ENCODE measurements around the gene ATRN. TPM values are rescaled to one million over a fixed set of nuclear protein-coding genes. Genes with fewer than 3 reads are reported as not detected.

ATRN gene
- total and polyA plus RNA-seq, 2 donors (not counting 3 experiments of a cell fraction or from before 2014, with no cell fraction given): 32.3 to 33.1 TPM

DNA sequence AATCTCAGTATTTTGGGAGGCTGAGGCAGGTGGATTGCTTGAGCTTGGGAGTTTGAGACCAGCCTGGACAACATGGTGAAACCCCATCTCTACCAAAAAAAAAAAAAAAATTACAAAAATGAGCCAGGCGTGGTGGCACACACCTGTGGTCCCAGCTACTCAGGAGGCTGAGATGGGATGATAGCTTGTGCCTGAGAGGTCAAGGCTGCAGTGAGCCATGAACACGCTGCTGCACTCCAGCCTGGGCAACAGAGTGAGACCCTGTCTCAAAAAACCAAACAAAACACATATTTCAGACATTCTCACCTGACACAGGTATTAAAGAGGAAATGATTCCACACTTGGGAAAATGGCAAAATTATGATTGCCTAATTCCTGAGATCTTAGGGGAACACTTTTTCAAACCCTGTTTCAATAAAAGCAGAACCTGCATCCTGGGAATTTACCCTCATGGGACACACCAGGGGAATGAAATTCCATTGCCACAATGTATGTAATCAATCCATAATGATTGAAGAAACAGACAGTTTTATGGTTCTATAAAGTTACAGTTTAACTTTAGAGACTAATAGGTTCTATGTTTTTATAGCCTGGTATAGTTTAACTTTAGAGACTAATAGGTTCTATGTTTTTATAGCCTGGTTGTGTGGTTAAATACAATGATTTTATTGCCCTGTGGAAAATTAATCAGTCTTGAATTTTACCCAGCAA is 33.8 kb upstream of the ATRN start:
- no peak for DNase-seq (ENCODE audit: low read depth, low spot score)
- intact Hi-C loops (cut with micrococcal nuclease): no loop called here
- TF ChIP-seq JUN (IDR thresholded peaks at IDR 0.05; ENCODE audit: borderline replicate concordance, insufficient read depth, insufficient read length, low read depth) (no peak), POLR2A (IDR thresholded peaks at IDR 0.05; ENCODE audit: low read depth, low read length) (no peak), MYC (IDR thresholded peaks at IDR 0.05; ENCODE audit: low read depth, low read length) (no peak), EZH2 (IDR thresholded peaks at IDR 0.05; ENCODE audit: borderline replicate concordance, low read depth, low read length, severe bottlenecking) (no peak), GATA2 (IDR thresholded peaks at IDR 0.05; ENCODE audit: insufficient read depth, insufficient read length, low read depth, low read length) (no peak), POLR2AphosphoS5 (IDR thresholded peaks at IDR 0.05; ENCODE audit: insufficient read depth, low read depth, low read length) (no peak)
- TF ChIP-seq, protein P1, sequence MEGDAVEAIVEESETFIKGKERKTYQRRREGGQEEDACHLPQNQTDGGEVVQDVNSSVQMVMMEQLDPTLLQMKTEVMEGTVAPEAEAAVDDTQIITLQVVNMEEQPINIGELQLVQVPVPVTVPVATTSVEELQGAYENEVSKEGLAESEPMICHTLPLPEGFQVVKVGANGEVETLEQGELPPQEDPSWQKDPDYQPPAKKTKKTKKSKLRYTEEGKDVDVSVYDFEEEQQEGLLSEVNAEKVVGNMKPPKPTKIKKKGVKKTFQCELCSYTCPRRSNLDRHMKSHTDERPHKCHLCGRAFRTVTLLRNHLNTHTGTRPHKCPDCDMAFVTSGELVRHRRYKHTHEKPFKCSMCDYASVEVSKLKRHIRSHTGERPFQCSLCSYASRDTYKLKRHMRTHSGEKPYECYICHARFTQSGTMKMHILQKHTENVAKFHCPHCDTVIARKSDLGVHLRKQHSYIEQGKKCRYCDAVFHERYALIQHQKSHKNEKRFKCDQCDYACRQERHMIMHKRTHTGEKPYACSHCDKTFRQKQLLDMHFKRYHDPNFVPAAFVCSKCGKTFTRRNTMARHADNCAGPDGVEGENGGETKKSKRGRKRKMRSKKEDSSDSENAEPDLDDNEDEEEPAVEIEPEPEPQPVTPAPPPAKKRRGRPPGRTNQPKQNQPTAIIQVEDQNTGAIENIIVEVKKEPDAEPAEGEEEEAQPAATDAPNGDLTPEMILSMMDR (IDR thresholded peaks at IDR 0.05; ENCODE audit: extremely low read depth in 1 of 2, insufficient read depth in 1 of 2, low read depth in 1 of 2, low read length in 2 of 2): no peak
- TF ChIP-seq, protein P2, sequence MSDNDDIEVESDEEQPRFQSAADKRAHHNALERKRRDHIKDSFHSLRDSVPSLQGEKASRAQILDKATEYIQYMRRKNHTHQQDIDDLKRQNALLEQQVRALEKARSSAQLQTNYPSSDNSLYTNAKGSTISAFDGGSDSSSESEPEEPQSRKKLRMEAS (IDR thresholded peaks at IDR 0.05; ENCODE audit: insufficient read depth, insufficient read length): no peak
- H3K36me3 ChIP-seq (ENCODE audit: control insufficient read depth in 2 of 2, extremely low read depth in 1 of 2, insufficient read depth in 2 of 2, low read length in 2 of 2): no peaks in the 10 kb centered on the region
- H3K9me3 ChIP-seq (replicated peaks; ENCODE audit: control insufficient read depth, insufficient read depth, low read length): no peaks in the 10 kb centered on the region
- no peak overlapping the region for H3K27ac ChIP-seq (ENCODE audit: insufficient read depth, low read depth, low read length)
- no peak overlapping the region for H3K9ac ChIP-seq (replicated peaks; ENCODE audit: extremely low read depth, insufficient read depth, low read length)
- no peaks in the 10 kb centered on the region for H3K4me1 ChIP-seq (ENCODE audit: control insufficient read depth, extremely low read depth, insufficient read depth, low read length)
- no peaks in the 10 kb centered on the region for H3K9me1 ChIP-seq (replicated peaks; ENCODE audit: control insufficient read depth, extremely low read depth, insufficient read depth, low read length)
- no peak overlapping the region for H3K4me2 ChIP-seq (ENCODE audit: insufficient read depth, low read length)
- ChIA-PET CTCF (no interaction called here), POLR2A (no interaction called here)
- H3K4me3 ChIP-seq (replicated peaks in 1 of 3; ENCODE audit: insufficient read depth in 1 of 3, low read depth in 1 of 3, low read length in 3 of 3): no peak overlapping the region
- H2AFZ ChIP-seq (ENCODE audit: low read depth, low read length): no peak overlapping the region
- no peaks in the 10 kb centered on the region for H3K79me2 ChIP-seq (ENCODE audit: control insufficient read depth, insufficient read depth, low read length)
- no TSS peak for BruUV-seq (replicated peaks)
- H4K20me1 ChIP-seq (replicated peaks; ENCODE audit: control insufficient read depth, extremely low read depth, insufficient read depth, low read length): no peaks in the 10 kb centered on the region
- peak; percentile 4 for FAIRE-seq
- peaks cover 3 to 5% of the 10 kb centered on the region in 2 experiments for H3K27me3 ChIP-seq (ENCODE audit: control insufficient read depth in 2 of 2, insufficient read depth in 2 of 2, low read length in 2 of 2)
- dilution Hi-C loops (cut with MboI; ENCODE audit: extremely low pct_ligation_motif_present, low sequenced_read_pairs): no loop called here
